HEK293T (cell line): ENCODE results near the gene AXL.

Source experiments
- CTCF ChIA-PET: fragments of 350-600 bp; formaldehyde crosslinking; extraction: SDS; loops from one replicate; lab custom pipeline; 2021; ENCODE audit warnings: antibody characterized with exemption, inconsistent platforms; lab: Yijun Ruan, JAX
- POLR2A ChIA-PET: fragments of 350-600 bp; formaldehyde crosslinking; extraction: SDS; loops from one replicate; lab custom pipeline; 2020; ENCODE audit warnings: antibody characterized with exemption, inconsistent platforms; lab: Yijun Ruan, JAX
- DNase-seq: peaks from one replicate; pipeline ENCODE4 v3.0.0; 2012; ENCODE audit warnings: mixed read lengths; ENCODE audit errors: extremely low spot score
- ARNT ChIP-seq: fragments of 450-650 bp; IDR thresholded peaks from 2 replicates; pipeline ENCODE4 v1.6.1; 2017; ENCODE audit warnings: mild to moderate bottlenecking
- BHLHE40 ChIP-seq: fragments of 450-650 bp; IDR thresholded peaks from 2 replicates; pipeline ENCODE4 v1.6.1; 2016; ENCODE audit warnings: mild to moderate bottlenecking, moderate library complexity, borderline replicate concordance
- CTBP1 ChIP-seq: fragments of 450-650 bp; IDR thresholded peaks from 2 replicates; pipeline ENCODE4 v1.6.1; 2016; ENCODE audit warnings: borderline replicate concordance
- ELF4 ChIP-seq: fragments of 450-650 bp; IDR thresholded peaks from 2 replicates; pipeline ENCODE4 v1.6.1; 2017; ENCODE audit warnings: antibody characterized with exemption
- FOXA1 ChIP-seq: fragments of 450-650 bp; IDR thresholded peaks from 2 replicates; pipeline ENCODE4 v1.6.1; 2016; ENCODE audit warnings: mild to moderate bottlenecking
- FOXK2 ChIP-seq: fragments of 450-650 bp; IDR thresholded peaks from 2 replicates; pipeline ENCODE4 v1.6.1; 2016; ENCODE audit warnings: mild to moderate bottlenecking
- FOXM1 ChIP-seq: fragments of 450-650 bp; IDR thresholded peaks from 2 replicates; pipeline ENCODE4 v1.6.1; 2017; ENCODE audit warnings: mild to moderate bottlenecking, borderline replicate concordance
- HDGF ChIP-seq: fragments of 450-650 bp; IDR thresholded peaks from 2 replicates; pipeline ENCODE4 v1.6.1; 2017; ENCODE audit warnings: antibody characterized with exemption, borderline replicate concordance
- L3MBTL2 ChIP-seq: fragments of 450-650 bp; conservative IDR thresholded peaks from 2 replicates; pipeline ENCODE4 v1.6.1; 2016; ENCODE audit warnings: mild to moderate bottlenecking
- LEF1 ChIP-seq: fragments of 450-650 bp; IDR thresholded peaks from 2 replicates; pipeline ENCODE4 v1.6.1; 2017; ENCODE audit warnings: mild to moderate bottlenecking, borderline replicate concordance
- NFRKB ChIP-seq: fragments of 450-650 bp; IDR thresholded peaks from 2 replicates; pipeline ENCODE4 v1.6.1; 2016; ENCODE audit warnings: mild to moderate bottlenecking, moderate library complexity
- SP1 ChIP-seq: fragments of 450-650 bp; IDR thresholded peaks from 2 replicates; pipeline ENCODE4 v1.6.1; 2017
- SUZ12 ChIP-seq: fragments of 450-650 bp; IDR thresholded peaks from 2 replicates; pipeline ENCODE4 v1.6.1; 2016; ENCODE audit warnings: mild to moderate bottlenecking
- TARDBP ChIP-seq: fragments of 450-650 bp; IDR thresholded peaks from 2 replicates; pipeline ENCODE4 v1.6.1; 2016
- ZNF384 ChIP-seq: fragments of 450-650 bp; IDR thresholded peaks from 2 replicates; pipeline ENCODE4 v1.6.1; 2016
- TF ChIP-seq, protein P1 (sequence below): fragments of 450-650 bp; IDR thresholded peaks from 2 replicates; pipeline ENCODE4 v1.6.1; 2016

The AXL gene

DNA sequence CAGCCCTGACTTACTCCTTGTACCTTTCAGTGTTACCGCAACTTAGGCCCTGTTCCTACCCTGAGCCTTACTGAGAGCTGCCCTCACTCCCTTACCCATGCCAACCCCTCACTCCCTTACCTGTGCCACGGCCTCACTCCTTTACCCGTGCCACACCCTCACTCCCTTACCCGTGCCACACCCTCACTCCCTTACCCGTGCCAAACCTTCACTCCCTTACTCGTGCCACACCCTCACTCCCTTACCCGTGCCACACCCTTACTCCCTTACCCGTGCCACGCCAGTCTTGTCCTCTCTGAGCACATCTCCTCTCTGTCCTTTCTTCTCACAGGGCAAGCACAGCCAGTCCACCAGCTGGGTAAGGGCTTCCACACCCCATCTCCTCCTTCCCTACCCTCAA, 20.3 kb downstream of the AXL start:
- ChIA-PET CTCF (no interaction called here), POLR2A (no interaction called here)
- DNase-seq = no peak
- no peak for TF ChIP-seq ELF4
- no peak for TF ChIP-seq NFRKB
- TF ChIP-seq SP1 = no peak
- no peak for TF ChIP-seq ZNF384
- TF ChIP-seq L3MBTL2 = no peak
- no peak for TF ChIP-seq HDGF
- TF ChIP-seq, protein P1, sequence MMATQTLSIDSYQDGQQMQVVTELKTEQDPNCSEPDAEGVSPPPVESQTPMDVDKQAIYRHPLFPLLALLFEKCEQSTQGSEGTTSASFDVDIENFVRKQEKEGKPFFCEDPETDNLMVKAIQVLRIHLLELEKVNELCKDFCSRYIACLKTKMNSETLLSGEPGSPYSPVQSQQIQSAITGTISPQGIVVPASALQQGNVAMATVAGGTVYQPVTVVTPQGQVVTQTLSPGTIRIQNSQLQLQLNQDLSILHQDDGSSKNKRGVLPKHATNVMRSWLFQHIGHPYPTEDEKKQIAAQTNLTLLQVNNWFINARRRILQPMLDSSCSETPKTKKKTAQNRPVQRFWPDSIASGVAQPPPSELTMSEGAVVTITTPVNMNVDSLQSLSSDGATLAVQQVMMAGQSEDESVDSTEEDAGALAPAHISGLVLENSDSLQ = no peak
- no peak for TF ChIP-seq FOXK2
- TF ChIP-seq SUZ12 = no peak
- no peak for TF ChIP-seq LEF1
- no peak for TF ChIP-seq BHLHE40
- no peak for TF ChIP-seq TARDBP
- TF ChIP-seq FOXA1 = no peak
- TF ChIP-seq ARNT = no peak
- no peak for TF ChIP-seq FOXM1

DNA sequence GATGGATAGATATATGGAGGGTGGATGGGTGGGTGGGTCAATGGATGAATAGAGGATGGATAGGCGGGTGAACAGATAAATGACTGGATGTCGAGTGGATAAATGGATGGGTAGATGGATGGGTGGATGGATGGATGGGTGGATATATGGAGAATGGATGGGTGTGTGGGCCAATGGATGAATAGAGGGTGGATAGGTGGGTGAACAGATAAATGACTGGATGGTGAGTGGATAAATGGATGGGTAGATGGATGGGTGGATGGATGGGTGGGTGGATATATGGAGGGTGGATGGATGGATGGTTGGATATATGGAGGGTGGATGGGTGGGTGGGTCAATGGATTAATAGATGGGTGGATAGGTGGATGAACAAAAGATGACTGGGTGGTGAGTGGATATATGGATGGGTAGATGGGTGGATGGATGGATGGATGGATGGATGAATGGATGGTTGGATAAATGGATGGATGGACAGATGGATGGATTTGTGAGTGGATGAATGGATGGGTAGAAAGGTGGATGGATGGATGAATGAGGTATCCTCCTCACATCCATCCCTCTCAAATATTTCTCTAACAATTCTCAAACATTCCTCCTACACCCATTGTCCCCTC, 21.0 kb downstream of the AXL start:
- DNase-seq = no peak
- CTCF ChIA-PET = no interaction called here
- POLR2A ChIA-PET = no interaction called here
- TF ChIP-seq SUZ12 = no peak
- no peak for TF ChIP-seq L3MBTL2
- TF ChIP-seq LEF1 = no peak
- no peak for TF ChIP-seq CTBP1
- TF ChIP-seq FOXM1 = no peak
- TF ChIP-seq, protein P1 = no peak
- TF ChIP-seq ELF4 = no peak
- TF ChIP-seq ARNT = no peak
- TF ChIP-seq FOXA1 = no peak
- TF ChIP-seq ZNF384 = no peak
- TF ChIP-seq FOXK2 = no peak
- no peak for TF ChIP-seq SP1
- no peak for TF ChIP-seq BHLHE40
- TF ChIP-seq TARDBP = no peak
- no peak for TF ChIP-seq NFRKB
- no peak for TF ChIP-seq HDGF

DNA sequence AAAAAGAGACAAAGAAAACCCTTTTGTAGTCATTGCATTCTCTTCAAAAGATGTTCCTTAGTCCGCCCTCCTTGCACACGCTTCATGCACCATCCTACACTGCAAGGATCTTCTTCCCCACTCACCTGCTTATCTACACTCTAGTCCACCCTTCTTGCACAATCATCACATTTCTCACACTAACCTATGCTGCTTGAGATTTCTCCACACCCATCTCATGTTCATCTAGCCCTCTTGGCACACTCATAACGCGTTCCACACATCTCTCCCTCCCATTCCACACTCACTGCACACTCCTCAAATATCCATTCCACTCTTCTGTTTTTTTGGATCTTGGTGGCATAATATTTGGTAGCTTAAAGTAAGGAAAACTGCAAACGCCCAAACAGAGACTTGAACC, 22.8 kb downstream of the AXL start:
- DNase-seq = no peak
- POLR2A ChIA-PET = no interaction called here
- CTCF ChIA-PET = no interaction called here
- TF ChIP-seq ELF4 = no peak
- no peak for TF ChIP-seq BHLHE40
- no peak for TF ChIP-seq CTBP1
- TF ChIP-seq NFRKB = no peak
- TF ChIP-seq FOXM1 = no peak
- TF ChIP-seq L3MBTL2 = no peak
- TF ChIP-seq, protein P1 = no peak
- no peak for TF ChIP-seq FOXA1
- TF ChIP-seq SUZ12 = no peak
- TF ChIP-seq ARNT = no peak
- TF ChIP-seq TARDBP = no peak
- TF ChIP-seq ZNF384 = no peak
- no peak for TF ChIP-seq FOXK2
- TF ChIP-seq SP1 = no peak
- no peak for TF ChIP-seq HDGF
- no peak for TF ChIP-seq LEF1

DNA sequence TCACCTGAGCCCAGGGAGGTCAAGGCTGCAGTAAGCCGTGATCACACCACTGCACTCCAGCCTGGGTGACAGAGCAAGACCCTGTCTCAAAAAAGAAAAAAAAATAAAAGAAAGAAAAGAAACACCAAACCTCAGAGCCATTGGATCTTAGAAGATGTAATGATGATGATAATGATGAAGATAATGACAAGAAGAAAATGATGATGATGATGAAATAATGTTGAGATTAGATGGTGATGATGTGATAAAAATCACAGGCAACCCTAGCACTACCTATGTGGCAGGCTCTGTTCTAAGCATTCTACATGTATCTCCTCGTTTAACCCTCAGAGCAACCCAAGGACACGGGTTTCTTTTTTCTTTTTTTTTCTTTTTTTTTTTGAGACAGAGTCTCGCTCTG, 25.1 kb downstream of the AXL start:
- no peak for TF ChIP-seq L3MBTL2
- ChIA-PET CTCF (no interaction called here), POLR2A (no interaction called here)
- DNase-seq = no peak

DNA sequence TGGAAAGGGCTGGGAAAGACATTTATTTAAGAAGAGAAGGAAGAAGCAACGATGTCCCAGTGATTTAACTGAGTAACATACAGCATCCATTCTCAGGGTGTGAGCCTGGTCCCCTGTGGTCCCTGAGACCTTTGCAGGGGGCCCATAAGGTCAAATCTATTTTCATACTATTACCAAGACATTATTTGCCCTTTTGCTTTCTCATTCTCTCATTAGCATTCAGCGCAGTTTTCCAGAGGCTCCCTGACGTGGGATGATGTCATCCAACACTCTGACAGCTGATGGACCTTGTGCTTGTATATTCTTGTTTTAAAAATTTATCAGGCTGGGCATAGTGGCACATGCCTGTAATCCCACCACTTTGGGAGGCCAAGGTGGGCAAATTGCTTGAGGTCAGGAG, 26.8 kb downstream of the AXL start:
- CTCF ChIA-PET = no interaction called here
- DNase-seq = no peak
- TF ChIP-seq LEF1 = no peak
- no peak for TF ChIP-seq BHLHE40
- TF ChIP-seq FOXM1 = no peak
- no peak for TF ChIP-seq L3MBTL2
- no peak for TF ChIP-seq ELF4
- TF ChIP-seq HDGF = no peak
- TF ChIP-seq FOXA1 = no peak
- TF ChIP-seq NFRKB = no peak
- TF ChIP-seq ZNF384 = no peak
- TF ChIP-seq FOXK2 = no peak
- TF ChIP-seq ARNT = no peak
- TF ChIP-seq SP1 = no peak
- TF ChIP-seq, protein P1 = no peak
- no peak for TF ChIP-seq TARDBP
- TF ChIP-seq CTBP1 = no peak
- TF ChIP-seq SUZ12 = no peak
- POLR2A ChIA-PET = no interaction called here

DNA sequence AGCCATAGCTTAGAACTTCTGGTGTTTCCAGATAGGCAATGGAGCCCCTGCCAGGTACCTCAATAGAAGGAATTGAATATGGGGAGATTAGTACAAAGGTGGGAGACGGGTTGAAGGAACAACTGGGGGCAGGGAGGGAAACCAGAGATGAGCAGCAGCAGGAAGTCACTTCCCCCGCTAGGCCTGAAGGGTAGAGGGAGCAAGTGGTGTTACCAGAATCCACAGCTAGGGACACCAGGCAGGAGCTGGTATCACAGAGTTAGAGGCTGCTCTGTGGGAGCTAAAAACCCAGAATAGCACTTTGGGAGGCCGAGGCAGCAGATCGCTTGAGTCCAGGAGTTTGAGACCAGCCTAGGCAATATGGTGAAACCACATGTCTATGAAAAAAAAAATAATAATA, 29.9 kb downstream of the AXL start:
- ChIA-PET POLR2A (no interaction called here), CTCF (interaction anchor here (0.7 kb wide), 1 partner anchor 14 kb away, joined by 3 read pairs; no protein-coding TSS in a partner anchor)
- TF ChIP-seq FOXA1 (no peak), BHLHE40 (no peak), ELF4 (no peak), LEF1 (no peak)
- peak; percentile 21 for DNase-seq
